ENCODE data around the gene C11orf91.

GRCh38 chr11:33651555-33651954 is 49.1 kb downstream of the C11orf91 start:
- TF ChIP-seq POLR2A (IDR thresholded peaks at IDR 0.05; ENCODE audit: low read depth, low read length) (no peak), POLR2AphosphoS5 (IDR thresholded peaks at IDR 0.05; ENCODE audit: low read depth, low read length) (no peak)

Data from GM12892 (cell line).